Brain microvascular endothelial cell (primary cell): Measurements from ENCODE around the gene NINJ1.
A peak's percentile ranks its signal among the peaks of the same experiment; 100 is the strongest.

Experiments
- DNase-seq: peaks from one replicate; pipeline ENCODE4 v3.0.0-alpha.2; 2020
- H3K27ac ChIP-seq: fragments of 250-450 bp; sonication (Bioruptor Pico); 2 replicates; pipeline ENCODE4 v1.5.1; 2020; ENCODE audit warnings: mild to moderate bottlenecking, moderate library complexity
- H3K27me3 ChIP-seq: fragments of 250-450 bp; sonication (Bioruptor Pico); replicated peaks from 2 replicates; pipeline ENCODE4 v1.5.1; 2020; ENCODE audit warnings: mild to moderate bottlenecking
- H3K36me3 ChIP-seq: fragments of 250-450 bp; sonication (Bioruptor Pico); replicated peaks from 2 replicates; pipeline ENCODE4 v1.5.1; 2020; ENCODE audit warnings: mild to moderate bottlenecking
- H3K4me3 ChIP-seq: 2 replicates; pipeline ENCODE4 v1.5.1; 2011; ENCODE audit warnings: low read depth, mild to moderate bottlenecking, control low read depth, low read length, moderate library complexity
- CTCF ChIP-seq: IDR thresholded peaks from 2 replicates; pipeline ENCODE4 v1.5.1; 2011; ENCODE audit warnings: low read depth, mild to moderate bottlenecking, moderate library complexity, low read length, control low read depth, inconsistent platforms; ENCODE audit errors: missing control alignments
- in situ Hi-C: cut with HindIII; loops from 2 replicates; pipeline ENCODE4 v1.10.0; 2017; ENCODE audit warnings: low sequenced_read_pairs, low pct_ligation_motif_present

Gene NINJ1

GRCh38 chr9:93094658-93095204 lies 39.3 kb downstream of the NINJ1 start:
- Histone ChIP-seq H3K4me3 (peak overlapping the region; percentile 47), H3K27ac (no peak overlapping the region), H3K27me3 (no peaks in the 10 kb centered on the region), H3K36me3 (no peaks in the 10 kb centered on the region)
- DNase-seq = no peak
- in situ Hi-C loops = no loop called here
- no peak for TF ChIP-seq CTCF

GRCh38 chr9:93093877-93094657 lies 40.0 kb downstream of the NINJ1 start:
- DNase-seq = no peak

GRCh38 chr9:93093127-93093876 lies 40.7 kb downstream of the NINJ1 start:
- Histone ChIP-seq H3K27me3 (no peaks in the 10 kb centered on the region), H3K4me3 (no peak overlapping the region), H3K36me3 (no peaks in the 10 kb centered on the region), H3K27ac (no peak overlapping the region)
- in situ Hi-C loops = no loop called here
- no peak for DNase-seq
- no peak for TF ChIP-seq CTCF

More at GRCh38 chr9:93093877-93094657, 40.0 kb downstream of the NINJ1 start:
- no peaks in the 10 kb centered on the region for H3K27me3 ChIP-seq
- TF ChIP-seq CTCF = no peak
- H3K36me3 ChIP-seq = no peaks in the 10 kb centered on the region
- in situ Hi-C loops = no loop called here
- H3K4me3 ChIP-seq = no peak overlapping the region
- H3K27ac ChIP-seq = no peak overlapping the region

- TF ChIP-seq CTCF = no peak
- no peak overlapping the region for H3K4me3 ChIP-seq
- no peak for DNase-seq
- peak overlapping the region; percentile 29 for H3K27ac ChIP-seq
- in situ Hi-C loops = no loop called here
- H3K27me3 ChIP-seq = no peaks in the 10 kb centered on the region
- no peaks in the 10 kb centered on the region for H3K36me3 ChIP-seq
Measured at GRCh38 chr9:93092251-93092991, 41.6 kb downstream of the NINJ1 start.

GRCh38 chr9:93091453-93092081 lies 42.5 kb downstream of the NINJ1 start:
- Histone ChIP-seq H3K27me3 (no peaks in the 10 kb centered on the region), H3K27ac (peak overlapping the region; percentile 29), H3K36me3 (no peaks in the 10 kb centered on the region), H3K4me3 (no peak overlapping the region)
- DNase-seq = peak; percentile 93
- in situ Hi-C loops = no loop called here
- no peak for TF ChIP-seq CTCF
